RCC 7860 (cell line): ENCODE measurements around the gene UQCRQ.

ENCODE experiments used
- DNase-seq: peaks from one replicate; pipeline ENCODE4 v3.0.0-alpha.2; 2015; ENCODE audit warnings: low spot score
- FAIRE-seq: peaks from 2 replicates; lab custom pipeline; 2012; peaks lifted over from hg19 to GRCh38; lab: Jason Lieb, UNC

The UQCRQ gene

GRCh38 chr5:132901730-132902129 is 35.3 kb downstream of the UQCRQ start:
- DNase-seq, result no peak
- FAIRE-seq, result no peak

GRCh38 chr5:132905938-132906337 is 39.5 kb downstream of the UQCRQ start:
- no peak for DNase-seq
- no peak for FAIRE-seq

GRCh38 chr5:132907161-132907560 is 40.7 kb downstream of the UQCRQ start:
- no peak for FAIRE-seq

DNA sequence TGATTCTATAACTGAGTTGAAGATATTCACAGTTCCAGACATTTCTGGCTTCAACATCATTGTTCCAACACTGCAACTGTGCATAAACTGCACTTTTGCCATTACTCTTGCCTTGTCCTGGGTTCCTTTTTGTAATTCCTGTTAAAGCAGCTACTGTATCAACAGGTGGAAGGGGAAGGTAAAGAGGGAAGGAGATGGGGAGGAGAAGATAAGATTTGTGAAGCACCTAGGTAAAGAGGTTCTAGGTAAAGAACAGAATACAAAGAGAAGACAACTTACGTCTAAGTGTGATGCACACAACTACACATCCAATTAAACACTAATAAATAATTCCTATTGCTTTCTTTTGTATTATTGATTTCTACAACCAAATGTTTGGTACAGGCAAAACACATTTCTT is 43.3 kb downstream of the UQCRQ start:
- FAIRE-seq, result no peak
- no peak for DNase-seq

More at GRCh38 chr5:132907161-132907560, 40.7 kb downstream of the UQCRQ start:
- no peak for DNase-seq

DNA sequence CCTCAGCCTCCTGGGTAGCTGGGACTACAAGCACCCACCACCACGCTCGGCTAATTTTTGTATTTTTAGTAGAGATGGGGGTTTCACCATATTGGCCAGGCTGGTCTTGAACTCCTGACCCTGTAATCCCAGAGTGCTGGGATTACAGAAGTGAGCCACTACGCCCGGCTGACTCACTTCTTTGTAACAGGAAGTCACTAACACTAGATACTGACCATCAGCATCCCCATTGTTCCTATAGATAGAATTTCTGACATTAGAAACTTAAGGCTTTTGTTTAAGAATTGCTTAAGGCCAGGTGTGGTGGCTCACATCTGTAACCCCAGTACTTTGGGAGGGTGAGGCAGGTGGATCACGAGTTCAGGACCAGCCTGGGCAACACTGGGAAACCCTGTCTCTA is 49.2 kb downstream of the UQCRQ start:
- no peak for FAIRE-seq

DNA sequence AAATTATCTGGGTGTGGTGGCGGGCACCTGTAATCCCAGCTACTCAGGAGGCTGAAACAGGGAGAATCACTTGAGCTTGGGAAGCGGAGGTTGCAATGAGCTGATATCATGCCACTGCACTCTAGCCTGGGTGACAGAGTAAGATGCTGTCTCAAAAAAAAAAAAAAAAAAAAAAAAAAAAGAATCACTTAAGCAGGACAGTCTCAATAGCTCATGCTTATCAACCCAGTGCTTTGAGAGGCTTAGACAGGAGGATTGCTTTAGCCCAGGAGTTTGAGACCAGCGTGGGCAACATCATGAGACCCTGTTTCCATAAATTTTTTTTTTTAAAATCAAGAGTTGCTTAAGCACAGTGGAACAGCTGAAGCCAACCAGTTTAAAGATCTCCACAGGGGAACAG is 49.6 kb downstream of the UQCRQ start:
- FAIRE-seq, result no peak

More for the DNA sequence above, 49.2 kb downstream of the UQCRQ start:
- no peak for DNase-seq

More for the DNA sequence above, 49.6 kb downstream of the UQCRQ start:
- DNase-seq, result no peak
